Measurements from ENCODE around the gene PANX3. TPM values are rescaled to one million over a fixed set of nuclear protein-coding genes. Genes with fewer than 3 reads are reported as not detected.

Gene PANX3
- total RNA-seq, 2 donors from 2014 or later = not detected

DNA sequence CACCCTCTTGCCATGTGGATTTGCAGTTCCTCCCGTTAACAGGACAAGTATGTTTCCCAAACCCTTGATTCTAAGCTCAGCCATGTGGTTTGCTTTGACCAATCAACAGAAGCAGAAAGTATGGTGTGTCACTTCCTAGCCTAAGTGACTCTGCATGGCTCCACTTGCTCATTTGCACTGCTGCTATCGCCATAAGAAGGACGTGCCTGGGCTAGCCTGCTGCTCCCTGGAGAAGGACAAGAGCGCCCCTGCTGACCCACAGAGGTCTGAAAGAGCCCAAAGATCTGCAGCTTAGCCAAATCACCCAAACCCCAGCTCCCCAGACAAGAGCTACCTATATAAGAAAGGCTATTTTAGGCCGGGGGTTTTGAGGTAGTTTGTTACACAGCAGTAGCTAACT, 29.4 kb downstream of the PANX3 start:
- no peak overlapping the region for H3K4me3 ChIP-seq
- H3K9me3 ChIP-seq = no peaks in the 10 kb centered on the region
- H3K36me3 ChIP-seq = no peaks in the 10 kb centered on the region
- H3K27ac ChIP-seq = no peak overlapping the region
- no peak overlapping the region for H3K9ac ChIP-seq (ENCODE audit: low read depth in 2 of 2, low read length in 2 of 2)
- H3K4me1 ChIP-seq = no peaks in the 10 kb centered on the region
- intact Hi-C loops (cut with DNase I) = loop anchor here (5.0 kb wide), 1 partner anchor 197 kb away; no protein-coding TSS in a partner anchor
- TF ChIP-seq, protein P1, sequence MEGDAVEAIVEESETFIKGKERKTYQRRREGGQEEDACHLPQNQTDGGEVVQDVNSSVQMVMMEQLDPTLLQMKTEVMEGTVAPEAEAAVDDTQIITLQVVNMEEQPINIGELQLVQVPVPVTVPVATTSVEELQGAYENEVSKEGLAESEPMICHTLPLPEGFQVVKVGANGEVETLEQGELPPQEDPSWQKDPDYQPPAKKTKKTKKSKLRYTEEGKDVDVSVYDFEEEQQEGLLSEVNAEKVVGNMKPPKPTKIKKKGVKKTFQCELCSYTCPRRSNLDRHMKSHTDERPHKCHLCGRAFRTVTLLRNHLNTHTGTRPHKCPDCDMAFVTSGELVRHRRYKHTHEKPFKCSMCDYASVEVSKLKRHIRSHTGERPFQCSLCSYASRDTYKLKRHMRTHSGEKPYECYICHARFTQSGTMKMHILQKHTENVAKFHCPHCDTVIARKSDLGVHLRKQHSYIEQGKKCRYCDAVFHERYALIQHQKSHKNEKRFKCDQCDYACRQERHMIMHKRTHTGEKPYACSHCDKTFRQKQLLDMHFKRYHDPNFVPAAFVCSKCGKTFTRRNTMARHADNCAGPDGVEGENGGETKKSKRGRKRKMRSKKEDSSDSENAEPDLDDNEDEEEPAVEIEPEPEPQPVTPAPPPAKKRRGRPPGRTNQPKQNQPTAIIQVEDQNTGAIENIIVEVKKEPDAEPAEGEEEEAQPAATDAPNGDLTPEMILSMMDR (IDR thresholded peaks at IDR 0.05) = no peak
- H3K27me3 ChIP-seq = no peaks in the 10 kb centered on the region
- no peak for DNase-seq

DNA sequence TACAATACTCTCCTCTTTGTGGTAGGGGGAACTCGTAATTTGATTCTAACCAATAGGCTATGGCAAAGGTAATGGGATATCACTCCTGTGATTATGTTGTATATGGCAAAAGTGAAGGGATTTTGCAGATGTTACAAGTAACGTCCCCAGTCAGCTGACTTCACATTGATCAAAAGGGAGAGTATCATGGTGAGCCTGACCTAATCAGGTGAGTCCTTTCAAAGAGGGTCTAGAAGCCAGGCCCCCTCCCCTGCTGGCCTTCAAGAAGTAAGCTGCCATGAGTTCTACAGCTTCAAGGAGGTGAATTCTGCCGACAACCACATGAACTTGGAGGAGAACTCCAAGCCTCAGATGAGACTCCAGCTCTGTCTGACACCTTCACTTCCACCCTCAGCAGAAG, 31.4 kb downstream of the PANX3 start:
- Histone ChIP-seq H3K9ac (ENCODE audit: low read depth in 2 of 2, low read length in 2 of 2) (no peak overlapping the region), H3K27ac (no peak overlapping the region), H3K4me1 (no peaks in the 10 kb centered on the region), H3K9me3 (no peaks in the 10 kb centered on the region), H3K36me3 (no peaks in the 10 kb centered on the region), H3K4me3 (no peak overlapping the region), H3K27me3 (no peaks in the 10 kb centered on the region)
- TF ChIP-seq, protein P1 (IDR thresholded peaks at IDR 0.05) = no peak
- intact Hi-C loops (cut with DNase I) = loop anchor here (5.0 kb wide), 1 partner anchor 195 kb away; no protein-coding TSS in a partner anchor
- no peak for DNase-seq

DNA sequence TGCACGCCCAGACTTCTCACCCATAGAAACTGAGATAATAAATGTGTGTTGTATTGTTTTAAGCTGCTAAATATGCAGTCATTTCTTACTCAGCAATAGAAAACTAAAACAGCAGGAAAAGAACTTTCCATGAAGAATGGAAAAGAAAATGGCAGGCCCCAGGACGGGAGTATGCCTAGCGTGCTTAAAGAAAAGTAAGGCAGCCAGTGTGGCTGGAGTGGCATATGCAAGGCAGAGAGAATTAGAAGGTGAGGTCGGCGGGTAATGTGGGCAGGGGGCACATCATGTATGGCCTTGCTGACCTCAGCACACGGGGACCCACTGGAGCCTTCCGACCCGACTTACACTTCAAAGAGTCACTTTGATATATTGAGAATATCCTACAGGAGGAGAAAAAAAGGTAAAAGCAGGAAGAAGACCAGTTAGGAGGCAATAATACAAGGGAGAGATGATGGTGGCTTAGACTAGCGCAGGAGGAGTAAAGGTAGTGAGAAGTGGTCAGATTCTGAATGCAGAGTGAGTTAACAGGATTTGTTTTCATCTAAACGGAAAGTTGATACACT, 31.9 kb downstream of the PANX3 start:
- no peaks in the 10 kb centered on the region for H3K4me1 ChIP-seq
- DNase-seq = no peak

DNA sequence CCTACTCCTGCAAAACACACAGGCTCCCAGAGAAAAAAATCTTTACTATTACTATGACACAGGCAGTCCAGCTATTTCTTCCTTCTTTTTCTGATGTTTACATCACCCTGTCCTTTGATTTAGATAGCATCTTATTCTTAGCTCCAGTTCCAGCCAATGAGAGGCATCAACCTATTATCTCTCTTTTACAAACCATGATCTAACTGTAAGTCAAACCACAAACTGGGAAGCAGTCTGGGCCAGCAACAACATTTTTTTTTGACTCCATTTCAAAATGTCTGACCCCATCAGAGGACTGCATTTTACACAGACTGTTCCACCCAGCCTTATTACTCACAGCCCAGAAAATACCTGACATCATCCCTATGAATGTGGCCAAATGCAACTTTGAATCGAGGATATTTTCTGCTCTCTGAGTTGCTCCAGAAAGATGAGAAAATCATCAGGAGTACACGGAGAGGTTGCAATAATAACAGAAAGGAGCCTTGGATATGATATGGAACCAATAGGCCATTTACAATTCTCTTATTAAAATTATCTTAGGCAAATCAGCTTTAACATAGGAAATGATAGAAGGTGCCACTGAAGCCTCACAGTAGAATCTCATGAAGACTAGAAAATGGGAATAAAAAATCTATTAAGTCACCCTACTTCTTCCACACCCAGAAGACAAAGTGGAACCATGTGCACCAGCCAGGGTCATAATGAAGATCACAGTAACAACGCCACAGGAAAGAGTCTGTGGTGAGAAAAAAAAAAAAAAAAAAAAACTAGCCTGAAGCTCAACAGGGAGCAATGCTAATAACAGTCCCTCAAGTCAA, 32.6 kb downstream of the PANX3 start:
- no peak overlapping the region for H3K27ac ChIP-seq
- DNase-seq = no peak
- H3K36me3 ChIP-seq = no peaks in the 10 kb centered on the region
- H3K9me3 ChIP-seq = no peaks in the 10 kb centered on the region
- TF ChIP-seq, protein P1 (IDR thresholded peaks at IDR 0.05) = no peak
- no peaks in the 10 kb centered on the region for H3K27me3 ChIP-seq
- intact Hi-C loops (cut with DNase I) = loop anchor here (5.0 kb wide), 1 partner anchor 193 kb away; no protein-coding TSS in a partner anchor
- no peak overlapping the region for H3K9ac ChIP-seq (ENCODE audit: low read depth in 2 of 2, low read length in 2 of 2)
- H3K4me3 ChIP-seq = no peak overlapping the region
- H3K4me1 ChIP-seq = no peaks in the 10 kb centered on the region

More for the DNA sequence above, 31.9 kb downstream of the PANX3 start:
- no peaks in the 10 kb centered on the region for H3K36me3 ChIP-seq
- H3K9ac ChIP-seq (ENCODE audit: low read depth in 2 of 2, low read length in 2 of 2) = no peak overlapping the region
- intact Hi-C loops (cut with DNase I) = loop anchor here (5.0 kb wide), 1 partner anchor 194 kb away; no protein-coding TSS in a partner anchor
- no peak overlapping the region for H3K27ac ChIP-seq
- H3K9me3 ChIP-seq = no peaks in the 10 kb centered on the region
- H3K27me3 ChIP-seq = no peaks in the 10 kb centered on the region
- no peak overlapping the region for H3K4me3 ChIP-seq
- TF ChIP-seq, protein P1 (IDR thresholded peaks at IDR 0.05) = no peak

DNA sequence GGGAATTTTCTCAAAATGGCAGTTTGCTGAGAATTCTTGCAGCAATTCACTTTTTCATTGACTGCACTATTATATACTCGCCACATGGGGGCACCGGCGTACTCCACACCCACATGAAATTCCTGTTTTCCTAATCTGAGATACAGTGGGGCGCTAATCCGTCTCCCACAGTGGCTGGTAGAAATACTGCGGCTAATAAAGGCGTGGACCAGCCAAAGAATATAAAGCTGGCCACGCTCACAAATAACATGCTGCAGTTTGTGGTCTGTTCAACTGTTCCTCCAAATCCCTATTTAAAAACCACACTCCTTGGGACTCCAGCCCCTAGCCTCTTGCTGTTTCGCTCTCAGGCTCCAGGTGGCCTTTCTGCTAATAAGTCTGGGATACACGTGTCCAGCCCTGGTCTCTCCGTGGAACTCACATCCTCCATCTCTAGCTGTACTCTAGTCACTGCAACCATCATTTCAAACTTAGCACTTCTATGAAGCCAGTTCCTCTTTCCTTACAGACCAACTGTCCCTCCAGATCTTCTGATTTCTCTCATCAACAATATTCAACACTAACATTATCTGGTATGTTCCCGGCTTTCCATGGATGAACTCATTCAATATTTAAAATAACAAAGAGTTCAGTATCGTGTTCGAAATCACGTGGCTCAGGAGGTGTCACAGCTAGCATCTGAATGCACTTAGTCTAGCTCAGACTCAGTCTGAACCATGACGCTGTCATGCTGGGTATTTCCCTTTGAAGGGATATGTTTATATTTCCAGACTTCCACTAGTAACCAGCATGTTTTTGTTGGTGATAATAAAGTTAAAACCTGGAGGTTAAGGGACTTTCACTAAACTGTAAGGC, 33.4 kb downstream of the PANX3 start:
- no peak overlapping the region for H3K4me3 ChIP-seq
- intact Hi-C loops (cut with DNase I) = loop anchor here (5.0 kb wide), 1 partner anchor 193 kb away; no protein-coding TSS in a partner anchor
- no peaks in the 10 kb centered on the region for H3K9me3 ChIP-seq
- no peak overlapping the region for H3K9ac ChIP-seq (ENCODE audit: low read depth in 2 of 2, low read length in 2 of 2)
- DNase-seq = peak; percentile 29
- peaks cover 5% of the 10 kb centered on the region for H3K36me3 ChIP-seq
- H3K27me3 ChIP-seq = no peaks in the 10 kb centered on the region
- no peak overlapping the region for H3K27ac ChIP-seq
- H3K4me1 ChIP-seq = no peaks in the 10 kb centered on the region
- TF ChIP-seq, protein P1 (IDR thresholded peaks at IDR 0.05) = peak; percentile 83

Data from colonic mucosa (tissue), 4 donors.